Skeletal muscle tissue (tissue), 4 donors: Measurements from ENCODE around the gene AQP2. TPM values are rescaled to one million over a fixed set of nuclear protein-coding genes. Genes with fewer than 3 reads are reported as not detected.

Experiments
- H3K27ac ChIP-seq: one replicate; pipeline ENCODE4 v1.7.0; 2013; ENCODE audit warnings: mild to moderate bottlenecking, low read depth, low read length, inconsistent platforms
- H3K27me3 ChIP-seq, 3 donors: one replicate each; pipeline ENCODE4 v1.7.0; 2013; ENCODE audit warnings: low read length in 3 of 3; ENCODE audit not compliant: control insufficient read depth in 3 of 3, insufficient read depth in 3 of 3
- H3K36me3 ChIP-seq, 3 donors: one replicate each; pipeline ENCODE4 v1.7.0; 2013; ENCODE audit warnings: low read length in 3 of 3; ENCODE audit not compliant: control insufficient read depth in 3 of 3, insufficient read depth in 3 of 3
- H3K4me1 ChIP-seq, 3 donors: one replicate each; pipeline ENCODE4 v1.7.0; 2013; ENCODE audit warnings: low read length in 3 of 3, mild to moderate bottlenecking in 3 of 3; ENCODE audit not compliant: control insufficient read depth in 3 of 3, insufficient read depth in 3 of 3
- H3K4me3 ChIP-seq, 3 donors: one replicate each; pipeline ENCODE4 v1.7.0; 2013; ENCODE audit warnings: low read length in 3 of 3
- H3K9ac ChIP-seq, 3 donors: one replicate each; pipeline ENCODE4 v1.7.0; 2013; ENCODE audit warnings: low read length in 3 of 3, mild to moderate bottlenecking in 3 of 3, moderate library complexity in 2 of 3, low read depth in 1 of 3
- H3K9me3 ChIP-seq, 3 donors: one replicate each; pipeline ENCODE4 v1.7.0; 2013; ENCODE audit warnings: low read length in 3 of 3; ENCODE audit not compliant: control insufficient read depth in 3 of 3
- total RNA-seq: library from RNA; depleted of rRNA; stranded (reverse); fragments of >200 nt; gene quantifications from one replicate; pipeline ENCODE4 v1.2.3, GENCODE V29; 2014
- donor health status: Osteomylitis.

The AQP2 gene
- total RNA-seq, 1 donor from 2014 or later = not detected

GRCh38 chr12:49961993-49962764 is 11.6 kb downstream of the AQP2 start:
- H3K4me1 ChIP-seq = peaks cover 2 to 3% (median 2%) of the 10 kb centered on the region in 3 donors
- H3K9ac ChIP-seq = no peak overlapping the region
- H3K36me3 ChIP-seq = no peaks in the 10 kb centered on the region
- no peak overlapping the region for H3K27ac ChIP-seq
- H3K4me3 ChIP-seq = no peak overlapping the region
- H3K9me3 ChIP-seq = no peaks in the 10 kb centered on the region
- H3K27me3 ChIP-seq = peaks cover 39 to 70% (median 40%) of the 10 kb centered on the region in 3 donors

- Histone ChIP-seq H3K4me1 (peaks cover 8 to 10% (median 9%) of the 10 kb centered on the region in 3 donors), H3K27me3 (peaks cover 39 to 70% (median 40%) of the 10 kb centered on the region in 3 donors), H3K27ac (no peak overlapping the region), H3K4me3 (no peak overlapping the region), H3K9ac (no peak overlapping the region), H3K36me3 (no peaks in the 10 kb centered on the region), H3K9me3 (no peaks in the 10 kb centered on the region)
Observed at GRCh38 chr12:49962861-49963765, 12.6 kb downstream of the AQP2 start.

GRCh38 chr12:49963976-49964815 is 13.7 kb downstream of the AQP2 start:
- H3K27me3 ChIP-seq = peaks cover 35 to 75% (median 47%) of the 10 kb centered on the region in 3 donors
- no peak overlapping the region for H3K9ac ChIP-seq
- H3K27ac ChIP-seq = no peak overlapping the region
- no peak overlapping the region for H3K4me3 ChIP-seq
- no peaks in the 10 kb centered on the region for H3K36me3 ChIP-seq
- H3K4me1 ChIP-seq = peaks cover 8 to 10% (median 9%) of the 10 kb centered on the region in 3 donors
- no peaks in the 10 kb centered on the region for H3K9me3 ChIP-seq

- Histone ChIP-seq H3K9me3 (no peaks in the 10 kb centered on the region), H3K4me1 (peaks cover 8 to 10% (median 9%) of the 10 kb centered on the region in 3 donors), H3K9ac (no peak overlapping the region), H3K4me3 (no peak overlapping the region), H3K27ac (no peak overlapping the region), H3K27me3 (peaks cover 26 to 74% (median 51%) of the 10 kb centered on the region in 3 donors), H3K36me3 (no peaks in the 10 kb centered on the region)
Observed at GRCh38 chr12:49964849-49965624, 14.5 kb downstream of the AQP2 start.

GRCh38 chr12:49965836-49966235 is 15.3 kb downstream of the AQP2 start:
- no peaks in the 10 kb centered on the region for H3K36me3 ChIP-seq
- peaks cover 8 to 10% (median 9%) of the 10 kb centered on the region in 3 donors for H3K4me1 ChIP-seq
- no peaks in the 10 kb centered on the region for H3K9me3 ChIP-seq
- peaks cover 20 to 73% (median 50%) of the 10 kb centered on the region in 3 donors for H3K27me3 ChIP-seq
- H3K27ac ChIP-seq = no peak overlapping the region
- H3K9ac ChIP-seq = no peak overlapping the region
- no peak overlapping the region for H3K4me3 ChIP-seq

- Histone ChIP-seq H3K9me3 (no peaks in the 10 kb centered on the region), H3K27ac (no peak overlapping the region), H3K4me1 (peaks cover 8 to 10% (median 9%) of the 10 kb centered on the region in 3 donors), H3K9ac (no peak overlapping the region), H3K4me3 (no peak overlapping the region), H3K27me3 (peaks cover 23 to 67% (median 44%) of the 10 kb centered on the region in 3 donors), H3K36me3 (no peaks in the 10 kb centered on the region)
Observed at GRCh38 chr12:49966511-49967041, 16.0 kb downstream of the AQP2 start.

GRCh38 chr12:49967042-49967776 is 16.7 kb downstream of the AQP2 start:
- Histone ChIP-seq H3K36me3 (no peaks in the 10 kb centered on the region), H3K4me1 (peaks cover 8 to 10% (median 9%) of the 10 kb centered on the region in 3 donors), H3K9ac (peak overlapping the region in 1 of 3 donors; percentile 23), H3K27ac (no peak overlapping the region), H3K27me3 (peaks cover 23 to 63% (median 41%) of the 10 kb centered on the region in 3 donors), H3K4me3 (peak overlapping the region; percentile 58 to 60 (median 60)), H3K9me3 (no peaks in the 10 kb centered on the region)

GRCh38 chr12:49967777-49968250 is 17.3 kb downstream of the AQP2 start:
- Histone ChIP-seq H3K9me3 (no peaks in the 10 kb centered on the region), H3K4me1 (peaks cover 8 to 10% (median 9%) of the 10 kb centered on the region in 3 donors), H3K36me3 (no peaks in the 10 kb centered on the region), H3K27ac (no peak overlapping the region), H3K4me3 (peak overlapping the region in 1 of 3 donors; percentile 58), H3K9ac (no peak overlapping the region), H3K27me3 (peaks cover 23 to 62% (median 41%) of the 10 kb centered on the region in 3 donors)
